ENCODE measurements around the gene HSF5.
"Not testable (repeated sequence)": the region's sequence is repeated elsewhere in the genome, so short reads cannot be mapped to it uniquely, and the experiment has no call there.

HSF5 gene

DNA sequence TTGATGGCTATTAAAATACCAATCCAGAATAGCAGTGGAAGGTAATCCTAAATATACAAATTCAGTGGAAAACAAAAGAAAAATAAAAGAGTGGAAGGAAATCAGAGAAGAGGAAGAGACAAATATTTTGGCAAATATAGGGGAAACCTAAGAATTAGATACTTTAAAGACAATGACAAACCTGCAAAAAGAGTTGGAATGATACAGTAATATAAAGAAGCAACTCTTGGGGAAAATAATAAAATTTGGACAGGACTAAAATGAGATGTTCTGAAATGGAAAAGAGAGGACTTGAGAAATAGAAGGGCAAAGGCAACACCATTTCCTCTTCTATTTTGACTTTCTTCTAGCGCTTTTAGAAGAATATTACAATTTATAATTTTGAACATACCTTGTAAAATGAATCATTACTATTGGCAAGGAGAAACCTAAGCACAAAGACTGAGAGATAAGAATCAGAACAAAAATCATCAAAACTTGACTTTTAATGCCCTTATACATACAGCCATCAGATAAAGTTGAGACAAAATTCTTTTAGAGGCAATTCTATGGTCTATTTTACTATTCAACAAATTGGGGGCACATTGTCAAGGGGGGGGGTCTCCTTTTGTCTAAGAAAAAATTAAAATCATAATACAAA lies 76.0 kb downstream of the HSF5 start:
- no peak for DNase-seq

DNA sequence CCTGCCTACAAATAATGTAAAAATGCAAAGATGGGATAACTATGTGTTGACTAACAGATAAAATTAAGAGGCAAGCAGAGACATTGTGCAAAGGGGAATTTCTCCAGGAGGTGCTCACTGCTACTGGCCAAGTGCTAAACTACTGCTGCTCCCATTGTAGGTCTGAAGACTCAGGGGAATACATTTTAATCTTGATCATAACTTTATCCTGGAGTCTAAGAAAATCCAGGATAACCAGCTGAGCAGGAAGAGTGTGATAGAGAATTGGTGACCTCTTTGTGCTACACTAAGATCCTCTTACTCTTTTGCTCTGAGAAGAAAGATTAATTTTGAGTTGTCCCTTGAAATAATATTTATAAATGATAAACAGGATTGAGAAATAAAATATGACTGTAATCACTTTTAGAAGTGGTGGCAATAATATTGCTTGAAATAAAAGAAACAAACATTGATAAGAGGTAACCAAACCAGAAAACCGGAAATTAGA lies 76.8 kb downstream of the HSF5 start:
- no peak for DNase-seq

DNA sequence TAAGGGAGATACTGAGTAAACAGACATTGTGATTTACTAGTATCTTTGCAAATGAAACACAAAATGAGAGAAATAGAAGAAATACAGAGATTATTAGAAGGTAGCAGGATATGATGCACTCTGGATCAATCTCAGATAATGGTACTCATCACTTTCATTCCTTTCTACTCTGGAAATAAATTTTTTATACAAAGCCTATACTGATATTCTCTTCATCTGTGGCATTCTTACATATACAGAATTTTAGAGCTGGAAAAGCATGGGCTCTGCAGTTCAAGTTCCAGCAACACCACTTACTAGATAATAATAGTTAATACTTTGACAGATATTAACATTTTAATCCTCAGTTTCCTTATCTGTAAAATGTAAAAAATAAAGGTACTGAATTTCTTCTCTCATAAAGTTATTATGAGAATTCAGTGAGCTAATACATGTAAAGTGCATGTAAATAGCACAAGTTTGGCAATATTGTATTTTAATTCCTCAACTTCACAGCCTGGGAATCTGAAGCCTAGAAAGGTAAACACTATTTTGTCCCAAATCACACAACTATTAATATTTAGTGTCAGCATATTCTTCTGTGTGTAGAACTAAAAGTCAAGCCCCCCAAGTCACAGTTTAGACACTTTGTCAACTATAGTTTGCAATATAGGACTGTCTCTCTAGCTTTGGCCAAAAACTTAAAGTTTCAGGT lies 77.3 kb downstream of the HSF5 start:
- DNase-seq: no peak

DNA sequence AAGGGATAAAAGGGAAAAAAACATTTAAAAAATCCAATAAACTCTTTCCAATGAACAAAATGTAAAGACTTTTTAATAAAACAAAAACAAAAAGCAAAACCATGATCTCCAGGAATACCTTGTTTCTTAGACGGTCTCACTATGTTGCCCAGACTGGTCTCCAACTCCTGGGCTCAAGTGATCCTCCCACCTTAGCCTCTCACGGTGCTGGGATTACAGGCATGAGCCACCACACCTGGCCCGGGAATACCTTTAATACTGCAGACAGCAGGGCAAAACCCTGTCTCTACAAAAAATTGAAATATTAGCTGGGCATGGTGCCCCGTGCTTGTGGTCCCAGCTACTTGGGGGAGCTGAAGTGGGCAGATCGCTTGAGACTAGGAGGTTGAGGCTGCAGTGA lies 78.8 kb downstream of the HSF5 start:
- DNase-seq: no peak

DNA sequence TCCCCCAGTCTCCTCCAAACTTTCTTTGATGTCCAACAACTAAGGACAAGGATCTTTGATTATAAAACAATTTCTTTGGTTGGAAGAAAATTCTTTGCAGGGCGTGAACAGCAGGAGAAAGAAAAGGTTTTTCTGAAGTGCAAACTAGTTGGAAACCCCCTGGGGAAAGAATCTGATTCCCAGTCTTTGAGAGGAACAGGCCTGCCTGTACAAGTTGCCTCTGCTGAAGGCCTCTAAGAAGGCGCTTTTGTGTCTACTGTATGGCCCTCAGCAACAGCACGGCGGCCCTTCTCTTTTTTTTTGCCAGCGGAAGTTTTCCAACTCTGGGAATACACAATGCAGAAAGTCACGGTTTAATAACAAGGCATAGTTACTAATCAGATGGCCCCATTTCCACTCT lies 84.9 kb downstream of the HSF5 start:
- no peak for DNase-seq

DNA sequence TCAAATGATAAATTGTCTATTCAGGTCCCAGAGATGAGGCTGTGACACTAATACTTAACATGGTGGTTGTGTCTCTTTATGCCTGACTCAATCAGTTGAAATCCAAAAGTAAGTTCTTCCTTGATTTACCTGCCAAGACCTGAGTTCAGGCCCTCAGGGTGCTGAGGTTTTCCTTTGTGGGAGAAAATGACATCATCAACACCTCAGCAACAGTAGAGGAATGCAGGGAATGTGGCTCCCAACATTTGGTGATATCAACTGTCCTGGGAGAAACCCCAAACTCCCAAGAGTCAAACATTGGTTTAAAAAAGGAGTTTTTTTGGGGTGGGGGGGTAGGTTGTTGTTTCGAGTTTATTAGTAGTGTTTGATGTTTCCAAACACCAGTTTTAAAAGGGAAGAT lies 85.5 kb downstream of the HSF5 start:
- no peak for DNase-seq

DNA sequence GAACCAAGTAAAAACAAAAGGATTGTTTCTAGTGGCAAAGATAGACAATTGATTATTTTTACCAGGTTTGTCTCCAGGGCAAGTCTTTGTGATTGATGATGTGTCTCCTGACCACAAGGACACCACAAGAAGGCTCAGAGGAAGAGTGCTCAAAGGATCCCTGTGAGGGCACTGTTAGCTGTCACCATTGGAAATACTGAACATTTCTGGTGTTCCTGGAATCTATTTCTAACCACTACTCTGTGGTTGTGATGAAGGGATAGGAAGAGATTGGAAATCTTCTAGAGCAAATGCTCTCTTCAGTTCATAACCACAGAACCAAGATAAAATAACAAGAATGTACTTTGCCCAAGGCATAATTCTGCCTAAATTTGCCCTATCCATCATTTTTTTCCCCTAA lies 86.2 kb downstream of the HSF5 start:
- DNase-seq: no peak

DNA sequence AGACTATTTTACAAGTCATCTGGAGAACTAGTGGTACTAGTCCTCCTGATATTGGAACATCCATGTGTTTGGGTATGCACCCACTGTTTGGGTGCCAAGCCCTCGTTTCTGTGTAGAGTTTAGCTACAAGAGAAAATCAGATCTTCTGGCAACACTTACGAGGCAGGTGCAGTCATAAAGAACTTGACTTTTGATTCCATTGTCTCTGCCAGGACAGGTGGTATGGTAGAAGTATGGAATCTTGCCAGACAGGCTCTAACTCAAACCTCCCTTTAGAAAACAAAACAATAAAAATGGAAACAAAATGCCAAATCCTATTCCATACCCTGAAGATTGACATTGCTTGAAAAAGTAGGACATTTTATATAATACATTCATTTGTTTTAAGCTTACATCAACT lies 86.9 kb downstream of the HSF5 start:
- no peak for DNase-seq

DNA sequence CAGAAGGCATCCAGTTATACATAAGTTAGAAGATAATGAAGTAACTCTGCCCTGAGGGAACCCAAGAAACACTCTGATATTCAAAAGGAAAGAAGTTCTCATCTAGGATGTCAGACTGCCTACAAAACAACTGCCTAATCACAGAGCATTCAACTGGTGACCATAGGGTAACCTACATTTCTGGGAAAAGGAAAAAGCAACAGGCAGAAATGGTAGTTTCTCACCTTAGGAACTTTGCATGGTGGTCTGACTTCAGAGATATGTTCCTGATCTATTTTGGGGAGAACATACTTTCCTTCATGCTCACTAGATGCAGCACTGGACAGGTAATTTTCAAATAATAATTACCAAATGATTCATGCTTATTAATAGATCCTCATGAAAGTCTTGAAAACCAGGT lies 87.4 kb downstream of the HSF5 start:
- no peak for DNase-seq

DNA sequence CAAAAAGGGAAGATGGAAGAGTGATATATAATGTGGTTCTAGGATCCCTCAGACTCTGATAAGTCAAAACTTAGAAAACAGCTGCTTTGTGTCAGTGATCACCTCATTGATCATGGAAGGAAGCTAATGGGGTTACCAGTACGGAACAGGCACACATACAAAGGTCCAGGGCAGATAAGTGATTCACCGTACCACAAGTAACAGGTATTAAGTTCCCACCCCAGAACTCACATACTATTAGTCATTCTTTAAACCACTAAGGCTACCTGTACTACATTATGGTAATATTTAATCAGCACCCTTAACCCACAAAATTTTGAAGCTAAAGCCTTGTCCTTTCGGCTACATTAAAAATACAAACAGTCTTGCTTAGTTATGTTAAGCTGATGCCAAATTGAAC lies 88.2 kb downstream of the HSF5 start:
- no peak for DNase-seq

DNA sequence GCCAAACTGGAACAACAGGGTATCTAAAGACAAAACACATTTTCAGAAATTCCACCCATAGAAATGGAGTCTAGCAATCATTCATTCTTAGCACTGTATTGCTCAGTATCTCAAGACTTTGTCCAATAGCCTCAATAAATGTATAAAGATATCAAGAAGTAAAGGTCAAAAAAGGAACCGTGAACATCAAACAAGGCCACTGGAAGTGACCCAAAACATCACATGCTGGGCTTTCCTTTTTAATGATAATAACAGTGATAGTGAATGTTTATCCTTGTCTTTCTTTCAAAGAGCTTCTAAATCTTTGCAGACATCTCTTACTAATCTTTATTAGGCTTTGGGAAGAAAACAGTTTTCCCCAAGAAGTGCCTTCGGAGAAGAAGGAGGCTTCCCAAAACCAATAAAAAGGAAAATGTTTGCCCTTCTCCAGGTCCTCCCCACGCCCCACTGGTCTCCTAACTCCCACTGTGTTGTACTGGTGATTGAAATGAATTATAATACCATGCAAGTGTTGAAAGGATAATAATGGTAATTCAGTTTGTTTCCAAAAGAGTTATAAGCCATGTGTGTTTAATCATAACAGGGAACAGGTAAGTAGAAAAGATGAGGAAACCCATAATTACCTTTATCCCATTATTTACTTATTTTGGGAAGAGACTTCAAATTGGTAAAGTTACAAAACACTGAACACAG lies 89.5 kb downstream of the HSF5 start:
- no peak for DNase-seq

DNA sequence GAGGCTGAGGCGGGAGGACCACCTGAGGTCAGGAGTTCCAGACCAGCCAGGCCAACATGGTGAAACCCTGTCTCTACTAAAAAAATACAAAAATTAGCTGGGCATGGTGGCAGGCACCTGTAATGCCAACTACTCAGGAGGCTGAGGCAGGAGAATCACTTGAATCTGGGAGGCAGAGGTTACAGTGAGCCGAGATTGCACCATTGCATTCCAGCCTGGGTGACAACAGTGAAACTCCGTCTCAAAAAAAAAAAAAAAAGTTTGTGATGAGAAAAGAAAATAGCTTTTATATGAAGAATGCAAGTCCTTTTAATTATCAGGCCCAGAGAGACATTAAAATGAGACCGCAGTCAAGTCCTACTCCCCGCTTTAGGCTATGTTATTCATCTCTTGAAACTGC lies 90.8 kb downstream of the HSF5 start:
- DNase-seq: not testable (repeated sequence)

DNA sequence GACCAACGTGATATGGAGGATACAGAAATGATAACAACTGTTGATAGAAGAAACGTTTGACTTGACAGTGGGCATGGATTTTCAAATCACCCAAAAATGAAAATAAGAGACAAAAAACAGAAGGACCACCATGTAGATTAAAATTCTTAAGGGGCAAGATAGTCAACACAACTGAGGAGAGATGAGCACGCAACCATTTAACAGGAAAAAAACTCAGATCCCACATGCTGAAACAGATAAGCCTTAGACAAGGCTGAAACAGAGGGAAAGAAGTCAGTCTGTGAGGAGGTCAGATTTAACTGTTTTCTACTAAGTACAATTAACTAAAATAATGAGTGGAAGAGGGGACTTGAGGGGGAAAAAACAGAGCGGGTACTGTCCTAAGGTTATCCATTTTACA lies 92.0 kb downstream of the HSF5 start:
- no peak for DNase-seq

DNA sequence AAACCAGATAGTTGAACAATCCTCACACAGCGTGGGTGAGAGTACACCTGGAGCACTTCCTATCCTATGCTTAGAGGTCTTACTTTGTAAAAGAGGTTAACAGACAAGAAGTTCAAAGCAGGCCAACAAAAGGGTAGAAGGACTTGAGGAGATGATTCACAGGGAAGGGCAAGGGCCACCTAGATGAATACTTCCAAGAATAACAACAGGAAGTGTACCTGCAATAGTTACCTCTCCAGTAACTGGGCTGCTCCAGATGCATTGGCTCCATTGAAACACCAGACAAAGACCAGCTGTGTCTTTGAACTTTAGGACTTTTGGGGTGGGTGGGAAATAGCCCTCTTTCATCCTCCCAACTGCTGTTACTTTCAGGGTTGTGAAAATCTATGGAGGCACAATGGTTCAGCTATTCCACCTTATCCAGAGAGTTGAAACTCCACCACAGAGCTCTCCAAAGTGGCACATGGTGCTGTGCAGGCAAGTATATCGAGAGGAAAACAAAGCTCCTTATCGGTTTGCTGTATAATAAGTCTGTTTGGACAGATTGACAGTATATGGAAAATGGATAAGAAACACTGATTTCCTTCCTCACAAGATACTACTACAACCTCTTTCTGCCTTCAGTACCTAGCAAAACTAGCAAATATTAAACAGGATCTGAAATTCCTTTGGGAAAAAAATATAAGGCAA lies 93.5 kb downstream of the HSF5 start:
- DNase-seq: no peak

DNA sequence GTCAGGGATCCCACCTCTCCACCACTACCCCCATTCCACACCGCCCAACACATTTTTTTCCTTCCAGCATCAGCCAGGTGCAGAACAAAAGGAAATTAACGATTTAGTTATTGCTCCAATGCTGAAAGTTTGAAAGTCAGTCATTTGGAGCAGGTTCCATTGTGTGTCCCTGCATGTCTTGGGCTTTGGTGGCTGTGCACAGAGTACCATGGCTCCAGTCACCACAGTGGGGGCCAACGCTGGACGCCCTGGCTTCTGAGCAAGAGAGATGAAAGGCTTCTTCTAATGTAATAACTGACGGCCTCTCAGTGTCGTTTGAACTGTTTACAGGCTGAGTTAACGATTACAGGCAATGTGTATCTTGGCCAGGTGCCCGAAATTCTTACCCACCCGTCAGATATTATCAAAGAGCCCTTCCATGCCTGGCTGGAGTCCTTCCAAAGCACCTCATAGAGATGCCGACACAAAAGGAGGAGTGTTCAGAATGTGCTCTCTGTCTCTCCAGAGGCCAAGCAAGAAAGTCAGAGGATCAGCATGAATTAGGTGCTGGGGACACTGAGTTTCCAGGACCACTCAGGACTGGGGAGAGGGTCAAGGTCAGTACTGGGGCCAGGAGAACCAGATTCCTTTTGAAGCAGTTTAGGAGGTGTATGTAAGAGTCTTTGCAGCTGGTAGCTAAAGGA lies 96.8 kb downstream of the HSF5 start:
- no peak for DNase-seq

DNA sequence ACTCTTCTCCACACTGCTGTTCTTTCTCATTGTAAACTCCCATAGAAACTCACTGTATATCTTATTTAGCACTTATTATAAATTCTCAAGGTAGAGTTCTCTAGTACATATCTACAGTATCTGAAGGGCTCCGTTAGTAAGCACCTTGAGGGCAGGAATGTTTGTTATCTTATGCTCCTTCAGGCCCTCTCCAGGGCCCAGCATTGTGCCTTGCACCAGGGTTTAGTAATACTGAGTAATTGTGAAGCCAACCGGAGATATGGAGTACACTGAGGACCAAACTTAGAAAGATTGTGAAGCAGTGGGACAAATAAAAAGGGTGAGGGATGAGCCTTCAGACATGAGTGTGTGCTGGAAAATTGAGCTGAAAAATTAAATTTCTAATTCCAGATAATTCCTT lies 97.3 kb downstream of the HSF5 start:
- no peak for DNase-seq

DNA sequence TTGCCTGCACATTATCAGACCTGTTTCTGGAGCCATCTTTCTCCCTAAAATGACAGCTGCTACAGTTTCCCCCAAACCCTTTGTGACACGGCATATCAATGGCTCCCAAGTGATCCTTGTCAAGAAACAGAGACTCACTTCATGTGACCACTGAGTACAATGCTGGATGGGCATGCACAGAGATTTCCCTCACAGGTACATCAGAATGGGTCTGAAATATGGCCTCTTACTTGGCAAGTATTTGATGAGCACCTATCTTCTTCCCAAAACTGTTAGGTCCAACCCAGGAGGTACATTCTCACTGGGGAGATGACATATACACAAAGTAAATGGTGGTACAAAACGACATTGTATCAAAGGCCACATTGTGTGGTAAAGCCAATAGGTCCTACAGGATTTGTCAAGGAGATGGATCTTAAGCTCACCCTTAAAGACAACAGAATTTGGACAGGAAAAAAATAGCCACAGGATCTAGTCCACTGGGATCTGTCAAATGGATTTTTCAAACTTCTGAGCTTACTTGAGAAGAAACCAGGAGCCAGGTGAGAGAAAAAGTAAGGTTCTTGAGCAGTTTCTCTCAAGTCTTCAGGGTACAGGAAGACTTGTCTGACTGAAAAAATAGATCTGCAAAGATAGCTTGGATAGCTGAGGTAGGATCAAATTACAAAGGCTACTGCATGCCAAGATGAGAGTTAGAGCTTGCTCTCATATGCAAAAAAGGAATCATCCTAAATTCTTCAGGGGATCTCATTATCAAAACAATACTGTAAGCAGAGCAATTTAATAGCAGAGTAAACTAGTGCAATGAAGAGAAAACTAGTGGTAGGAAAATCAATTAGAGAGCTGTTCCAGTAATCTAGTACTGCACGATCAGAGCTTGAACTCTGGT lies 99.7 kb downstream of the HSF5 start:
- no peak for DNase-seq

DNA sequence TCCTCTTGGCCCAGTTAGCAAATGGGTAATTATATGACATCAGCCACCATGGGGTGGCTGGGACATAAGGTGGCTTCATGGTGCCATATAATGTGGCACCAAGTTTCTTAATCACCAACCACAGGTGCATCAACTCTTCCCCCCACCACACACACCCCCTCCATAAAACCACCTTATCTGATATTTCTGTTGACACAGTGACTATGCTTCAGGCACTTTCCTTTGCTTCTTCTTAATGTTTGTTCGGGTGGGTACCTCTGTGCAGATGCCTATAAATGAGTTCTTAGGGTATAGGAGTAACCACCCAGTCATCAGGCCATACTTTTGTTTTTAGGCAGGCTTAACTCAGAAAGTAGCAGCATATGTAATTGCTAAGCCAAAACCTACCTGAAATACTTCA lies 100.4 kb downstream of the HSF5 start:
- no peak for DNase-seq

DNA sequence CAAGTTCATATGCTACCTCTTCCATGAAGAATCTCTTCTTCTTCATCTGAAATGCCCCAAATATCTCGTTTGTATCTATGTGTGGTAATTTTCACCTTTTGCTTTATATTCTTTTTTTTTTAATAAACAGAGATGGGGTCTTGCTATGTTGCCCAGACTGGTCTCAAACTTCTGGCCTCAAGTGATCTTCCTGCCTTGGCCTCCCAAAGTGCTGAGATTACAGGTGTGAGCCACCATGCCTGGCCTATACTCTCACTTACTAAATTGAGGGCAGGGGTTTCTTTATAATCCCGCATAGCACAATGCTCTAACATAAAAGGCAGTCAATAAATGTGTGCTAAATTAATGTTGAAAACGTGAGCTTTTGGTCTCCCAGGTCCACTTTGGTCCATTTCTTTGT lies 101.5 kb downstream of the HSF5 start:
- DNase-seq: no peak

DNA sequence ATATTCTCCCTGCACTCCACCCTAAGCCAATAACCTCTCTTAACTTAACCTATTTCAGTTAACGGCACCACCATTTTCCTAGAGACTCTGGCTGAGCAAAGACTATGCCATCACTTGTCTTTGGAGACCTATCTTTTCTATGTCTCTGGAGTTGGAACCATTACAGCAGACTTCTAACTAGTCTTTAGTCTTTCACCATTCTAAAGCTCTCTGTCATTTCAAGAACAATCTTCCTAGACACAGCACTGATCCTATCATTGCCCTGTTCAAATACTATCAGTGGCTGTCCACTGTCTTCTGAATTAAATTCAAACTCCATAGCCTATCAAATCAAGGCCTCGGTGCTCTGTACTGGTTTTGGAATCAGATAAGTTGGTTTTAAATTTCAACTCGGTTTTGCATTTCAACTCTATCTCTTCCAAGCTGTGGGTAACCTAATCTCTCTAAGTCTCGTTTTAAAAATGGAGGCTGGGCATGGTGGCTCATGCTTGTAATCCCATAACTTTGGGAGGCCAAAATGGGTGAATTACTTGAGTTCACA lies 102.8 kb downstream of the HSF5 start:
- DNase-seq: no peak

DNA sequence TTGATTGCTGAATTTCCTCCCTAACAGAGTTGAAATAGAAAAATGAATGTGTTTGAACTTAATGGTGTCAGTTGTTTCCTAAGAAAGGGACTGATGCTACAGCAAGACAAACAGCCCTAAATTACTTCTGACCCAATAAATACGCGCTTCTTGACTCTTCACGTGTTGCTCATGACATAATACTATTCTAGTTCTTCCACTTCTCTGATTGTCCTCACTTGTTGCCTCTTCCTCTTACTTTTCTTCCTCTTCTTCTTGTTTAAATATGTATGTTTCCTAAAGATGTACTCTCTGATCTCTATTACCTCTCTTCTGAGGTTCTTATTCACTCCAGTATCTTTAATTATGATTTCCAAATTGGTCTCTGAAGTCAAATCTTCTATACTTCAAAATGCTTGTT lies 103.3 kb downstream of the HSF5 start:
- no peak for DNase-seq

Measured in activated CD4-positive, CD25-positive, alpha-beta regulatory T cell (primary cell).